Right ventricle myocardium inferior (tissue), 1 donor: ENCODE results near the gene TALDO1. TPM values are rescaled to one million over a fixed set of nuclear protein-coding genes. Genes with fewer than 3 reads are reported as not detected.

Source experiments
- ATAC-seq: fragments of 200-7000 bp; cut with Tn5 transposase; one replicate; pipeline ENCODE4 v1.9.1; 2020; ENCODE audit warnings: mild to moderate bottlenecking, moderate library complexity
- DNase-seq: peaks from one replicate; pipeline ENCODE4 v3.0.0; 2021; ENCODE audit errors: missing footprints
- intact Hi-C: fragments of 100-400 bp; cut with DNase I; formaldehyde crosslinking; loops from one replicate; pipeline ENCODE4 v1.11.0; 2022
- total RNA-seq: library from RNA; stranded (reverse); fragmentation: NEBNext Ultra II Directional; extraction: Animal tissue kit (Norgen Biotek cat#: 25700); gene quantifications from one replicate; pipeline ENCODE4 v1.2.1, GENCODE V29; 2021
- donor health status: DM: no; HTN: yes; CAD: no; lungs with severe emphysema.

TALDO1 gene
- total RNA-seq, 1 donor from 2014 or later: 102 TPM

DNA sequence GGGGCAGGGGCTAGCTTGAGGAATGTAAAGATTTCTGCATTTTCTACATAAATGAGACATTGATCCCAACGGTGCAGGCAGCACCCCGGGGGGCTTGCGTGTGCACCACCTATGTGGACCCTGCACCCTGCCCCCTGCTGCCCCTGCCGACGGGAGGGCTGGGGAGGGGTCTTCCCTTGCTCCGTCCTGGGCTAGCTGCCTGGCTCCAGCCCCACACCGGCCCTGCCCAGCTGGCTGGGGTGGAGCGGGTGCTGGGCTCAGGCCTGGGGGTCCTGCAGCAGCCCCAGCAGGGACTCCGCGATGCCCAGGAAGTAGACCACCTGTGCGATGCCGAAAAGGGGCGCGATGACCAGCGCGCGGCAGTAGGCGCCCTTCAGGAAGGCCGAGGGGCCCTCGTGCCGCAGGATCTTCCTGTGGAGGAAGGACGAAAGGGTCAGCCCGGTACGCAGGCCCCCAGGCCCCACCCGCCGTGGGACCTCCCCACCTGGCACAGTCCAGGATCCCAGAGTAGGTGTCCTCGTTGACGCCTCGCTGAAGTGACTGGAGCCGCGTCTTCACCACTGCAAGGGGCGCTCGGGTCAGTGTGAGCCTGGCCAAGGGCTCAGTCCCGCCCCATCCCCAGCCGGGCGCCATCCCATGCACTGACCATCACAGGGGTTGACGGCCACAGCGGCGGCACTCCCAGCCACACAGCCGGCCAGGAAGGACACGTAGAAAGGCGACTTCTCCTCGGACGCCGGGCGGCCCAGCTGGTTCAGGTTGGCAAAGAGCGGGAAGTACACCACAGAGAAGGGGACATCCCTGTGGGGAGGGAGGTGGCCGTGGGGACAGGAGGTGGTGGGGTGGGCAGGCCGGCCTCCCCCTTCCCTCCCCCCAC, 44.6 kb downstream of the TALDO1 start:
- DNase-seq: peak; percentile 27
- intact Hi-C loops: no loop called here
- ATAC-seq: no peak

DNA sequence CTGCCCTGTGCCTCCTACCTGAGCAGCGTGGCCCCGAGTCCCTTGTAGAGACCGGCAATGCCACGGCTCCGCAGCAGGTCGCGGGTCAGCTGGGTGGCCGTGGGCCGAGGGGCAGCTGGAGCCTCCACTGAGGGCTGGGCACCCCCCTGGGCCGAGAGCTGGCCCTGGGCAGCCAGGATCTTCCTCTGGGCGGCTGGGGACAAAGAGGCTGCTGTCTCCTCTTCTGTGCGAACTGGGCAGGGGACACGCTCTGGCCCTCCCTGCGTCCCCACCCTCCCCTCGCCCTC, 45.2 kb downstream of the TALDO1 start:
- intact Hi-C loops: no loop called here
- no peak for ATAC-seq
- DNase-seq: no peak

DNA sequence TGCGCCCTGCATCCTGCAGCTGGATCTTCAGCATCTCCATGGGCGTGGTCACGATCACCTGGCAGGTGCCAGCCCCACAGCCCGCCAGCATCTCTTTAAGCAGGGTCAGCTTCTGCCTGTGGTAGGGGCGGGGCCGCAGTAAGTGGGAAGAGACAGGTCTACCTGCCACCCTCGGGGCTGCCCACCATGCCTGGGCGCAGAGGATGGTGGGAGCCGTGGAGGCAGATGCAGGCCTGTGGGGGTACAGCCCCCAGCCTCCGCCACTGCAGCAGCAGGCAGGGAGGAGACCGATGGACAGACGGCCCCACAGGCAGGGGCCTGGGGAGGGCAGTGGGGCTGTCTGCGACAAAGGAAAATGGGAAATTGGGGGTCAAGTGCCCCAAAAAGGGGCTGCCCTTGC, 45.6 kb downstream of the TALDO1 start:
- DNase-seq (no peak), ATAC-seq (no peak)
- intact Hi-C loops: no loop called here

DNA sequence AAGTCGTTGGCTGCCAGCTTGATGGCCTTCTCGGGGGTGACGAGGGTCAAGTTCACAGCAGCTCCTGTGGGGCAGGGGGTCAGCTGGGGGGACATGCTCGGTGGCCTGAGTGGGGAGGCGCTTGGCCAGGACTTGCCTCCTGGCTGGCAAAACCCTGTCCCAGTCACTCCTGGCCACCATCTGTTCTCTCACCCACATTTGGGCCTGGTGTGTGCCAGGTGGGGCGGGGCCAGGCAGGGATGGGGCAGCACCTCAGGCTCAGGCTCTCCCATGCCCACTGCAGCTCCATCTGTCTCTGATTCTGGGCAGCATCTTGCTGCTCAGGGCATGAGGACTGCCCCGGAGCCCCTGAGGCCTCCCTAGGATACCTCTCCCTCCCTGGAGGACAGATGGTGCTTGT, 46.3 kb downstream of the TALDO1 start:
- no peak for ATAC-seq
- intact Hi-C loops: no loop called here
- no peak for DNase-seq

DNA sequence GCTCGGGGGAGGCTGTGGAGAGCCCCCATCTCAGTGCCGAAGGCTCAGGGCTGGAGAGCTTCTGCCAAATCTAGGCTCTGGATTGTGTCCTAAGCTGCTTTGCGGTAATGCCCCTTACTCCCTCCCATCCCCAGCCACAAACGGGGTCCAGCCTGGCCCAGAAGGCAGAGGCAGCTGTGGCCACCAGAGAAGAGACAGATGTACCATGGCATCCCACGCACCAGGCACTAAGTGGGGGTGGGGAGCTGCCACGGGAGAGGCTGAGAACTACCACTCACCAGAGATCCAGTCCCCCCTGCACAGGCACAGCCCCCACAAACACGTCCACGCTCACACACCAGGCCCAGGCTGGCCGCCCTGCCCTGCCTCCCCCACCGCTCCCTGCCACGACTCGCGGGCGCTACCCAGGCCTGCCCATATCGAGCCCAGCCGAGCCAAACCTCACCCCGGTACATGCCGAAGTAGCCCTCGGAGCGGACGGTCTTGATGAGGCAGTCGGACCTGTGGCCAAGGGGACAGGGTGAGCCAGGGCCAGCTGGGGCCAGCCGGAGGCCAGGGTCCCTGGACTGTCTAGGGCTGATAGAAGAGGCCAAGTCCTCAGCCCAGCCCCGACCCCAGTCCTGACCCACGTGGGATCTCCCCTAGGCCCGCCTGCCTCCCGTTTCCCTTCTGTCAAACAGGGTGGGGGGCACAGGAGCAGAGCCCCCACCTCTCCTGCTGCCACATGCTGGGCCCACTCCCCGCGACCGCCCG, 46.9 kb downstream of the TALDO1 start:
- ATAC-seq (no peak), DNase-seq (no peak)
- intact Hi-C loops: no loop called here

DNA sequence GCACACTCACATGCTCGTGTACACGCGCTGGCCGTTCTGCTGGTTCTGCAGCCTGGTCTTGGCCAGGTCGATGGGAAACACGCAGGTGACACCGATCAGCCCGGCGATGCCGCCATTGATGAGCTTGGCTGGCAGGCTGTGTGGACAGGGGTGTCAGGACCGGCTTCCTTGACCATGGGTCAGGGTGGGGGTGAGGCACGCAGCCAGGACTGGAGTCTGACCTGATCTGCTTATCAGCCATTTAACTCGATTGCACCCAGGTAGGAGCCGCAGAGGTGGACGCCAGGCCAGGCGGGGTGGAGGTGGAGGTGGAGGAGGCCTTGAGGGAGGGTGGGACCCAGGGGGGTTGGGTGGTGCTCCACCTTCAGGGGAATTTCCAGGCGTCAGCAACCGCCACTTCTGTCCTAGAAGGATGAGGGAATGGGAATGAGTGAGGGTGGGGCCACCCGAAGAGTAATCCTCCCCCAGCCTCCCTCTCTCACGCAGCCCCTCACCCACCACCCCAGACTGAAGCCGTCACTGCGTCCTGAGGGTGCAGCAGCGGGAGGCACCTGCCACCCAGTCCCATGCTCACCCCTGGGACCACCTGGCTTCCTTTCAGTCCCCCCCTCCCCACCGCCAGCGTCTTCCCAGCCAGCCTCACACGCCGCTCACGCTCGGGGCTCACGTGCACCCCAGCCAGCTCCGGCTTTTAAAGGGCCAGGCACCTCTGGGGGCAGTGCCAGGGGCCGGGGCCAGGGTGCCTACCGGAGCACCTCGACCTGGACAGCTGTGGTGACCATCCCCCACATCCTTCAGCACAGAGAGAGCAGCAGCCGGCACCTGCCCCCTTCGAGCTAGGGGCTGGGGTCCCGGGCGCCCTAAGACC, 47.7 kb downstream of the TALDO1 start:
- DNase-seq (no peak), ATAC-seq (no peak)
- intact Hi-C loops: no loop called here

DNA sequence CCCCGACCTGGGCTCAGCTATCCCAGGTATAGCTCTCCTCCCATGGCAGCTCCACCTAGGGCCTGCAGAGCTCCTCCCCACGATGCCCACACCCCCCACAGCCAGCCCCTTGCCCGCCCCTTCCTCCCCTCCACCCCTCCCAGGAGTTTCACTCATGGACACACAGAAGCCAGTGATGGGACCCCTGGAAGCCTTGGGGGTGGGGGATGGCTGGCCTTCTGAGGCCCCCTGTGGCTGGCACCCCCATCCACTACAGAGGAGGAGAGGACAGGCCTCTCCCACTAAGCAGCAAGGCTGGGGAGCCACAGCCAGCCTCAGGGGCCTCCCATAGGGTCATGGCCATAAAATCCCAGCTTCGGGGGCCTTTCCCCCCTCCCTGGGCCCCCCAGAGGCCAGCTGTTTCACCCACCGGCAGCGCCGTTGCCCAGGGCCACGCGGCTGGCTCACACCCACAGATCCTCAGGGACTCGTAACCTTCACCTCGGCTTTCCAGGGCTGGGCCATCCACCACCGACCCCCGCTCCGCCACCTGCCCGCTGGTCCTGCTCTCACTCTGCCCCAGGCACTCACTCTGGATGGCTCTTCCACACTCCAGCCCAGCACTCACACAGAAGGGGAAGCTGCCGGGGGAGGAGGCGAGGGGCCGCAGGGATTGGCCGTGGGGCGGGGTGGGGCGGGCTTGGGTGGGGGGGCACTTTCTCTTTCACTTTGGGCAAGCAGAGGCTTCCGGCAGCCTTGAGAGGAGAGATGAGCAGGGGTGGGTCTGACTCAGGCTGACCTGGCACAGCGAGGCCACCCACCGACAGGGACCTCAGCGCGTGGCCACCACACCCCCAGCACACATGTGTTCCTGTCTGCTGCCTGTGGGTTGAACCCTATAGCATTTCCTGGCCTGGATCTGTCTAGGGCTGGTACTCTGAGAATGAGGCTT, 48.6 kb downstream of the TALDO1 start:
- DNase-seq (peak; percentile 91), ATAC-seq (peak; percentile 48)
- intact Hi-C loops: no loop called here

DNA sequence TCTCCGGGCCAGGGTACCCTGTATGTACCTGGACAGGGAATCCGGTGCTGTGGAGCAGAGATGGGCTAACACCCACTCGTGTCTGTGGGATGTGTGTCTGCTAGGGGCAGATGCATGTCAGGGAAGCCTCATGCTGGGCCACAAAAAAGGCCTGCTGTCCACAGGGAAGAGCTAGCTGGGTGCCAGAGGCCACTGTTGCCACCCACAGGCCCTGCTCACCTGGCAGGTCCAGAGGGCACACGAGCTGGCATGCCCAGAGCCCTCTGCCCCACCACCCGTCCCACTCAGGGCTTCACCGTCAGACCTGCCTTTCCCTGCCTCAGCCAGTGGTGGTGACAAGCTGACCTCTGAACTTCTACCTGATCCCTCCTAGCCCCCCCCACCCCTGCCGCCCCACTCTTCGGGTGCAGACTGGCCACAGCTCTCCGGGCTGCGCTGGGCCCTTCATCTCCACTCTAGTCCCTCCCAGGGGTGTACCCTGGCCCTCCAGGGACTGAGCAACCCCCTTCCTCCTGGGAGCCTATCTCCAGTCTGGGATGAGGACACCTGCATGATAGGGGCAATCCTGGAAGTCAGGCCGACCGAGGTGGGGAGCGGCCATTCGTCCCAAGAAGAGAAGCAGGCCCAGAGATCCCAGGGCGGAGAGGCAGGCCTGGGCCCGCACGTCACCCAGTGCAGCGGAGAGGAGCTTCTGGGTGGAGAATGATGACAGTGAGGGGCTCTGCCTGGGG, 49.5 kb downstream of the TALDO1 start:
- ATAC-seq: no peak

DNA sequence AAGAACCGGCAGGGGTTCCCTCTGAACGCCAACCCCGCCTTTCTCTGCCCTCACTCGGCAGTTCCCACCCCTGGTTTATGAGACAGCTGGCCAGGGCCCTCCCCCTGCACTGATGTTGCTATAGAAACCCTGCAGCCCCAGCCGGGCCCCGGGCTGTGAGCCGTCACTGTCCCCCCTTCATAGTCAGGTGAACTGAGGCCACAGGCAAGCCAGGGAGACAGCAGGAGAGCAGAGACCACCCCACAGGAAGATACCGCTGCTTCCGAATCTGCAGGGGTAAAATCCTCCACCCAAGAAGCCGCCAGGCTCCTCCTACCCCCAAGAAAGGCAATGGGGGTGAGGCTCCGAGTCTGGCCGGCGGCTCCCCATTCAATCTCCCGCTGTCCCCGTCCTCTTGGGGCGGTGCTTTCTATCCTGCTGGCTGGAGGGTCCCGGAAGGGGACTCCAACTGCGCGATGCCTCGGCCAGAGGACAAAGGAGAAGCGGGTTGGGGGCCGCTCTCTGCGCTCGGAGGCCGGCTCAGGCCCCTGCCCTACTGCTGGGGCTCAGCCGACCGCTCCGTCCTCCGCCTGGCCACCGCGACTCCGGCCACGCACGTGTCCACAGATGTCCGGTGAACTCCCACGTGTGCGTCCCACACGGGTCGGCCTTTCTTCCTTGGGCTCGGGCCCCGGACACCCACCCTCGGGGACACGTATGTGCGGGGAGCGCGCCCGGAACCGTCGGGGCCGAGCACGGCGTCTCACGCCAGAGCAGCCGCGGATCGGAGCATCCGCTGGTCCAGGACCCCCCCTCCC, 50.2 kb downstream of the TALDO1 start:
- intact Hi-C loops: no loop called here
- peak; percentile 50 for ATAC-seq
- DNase-seq: peak; percentile 79

More for the DNA sequence above, 49.5 kb downstream of the TALDO1 start:
- intact Hi-C loops: no loop called here
- DNase-seq: no peak

DNA sequence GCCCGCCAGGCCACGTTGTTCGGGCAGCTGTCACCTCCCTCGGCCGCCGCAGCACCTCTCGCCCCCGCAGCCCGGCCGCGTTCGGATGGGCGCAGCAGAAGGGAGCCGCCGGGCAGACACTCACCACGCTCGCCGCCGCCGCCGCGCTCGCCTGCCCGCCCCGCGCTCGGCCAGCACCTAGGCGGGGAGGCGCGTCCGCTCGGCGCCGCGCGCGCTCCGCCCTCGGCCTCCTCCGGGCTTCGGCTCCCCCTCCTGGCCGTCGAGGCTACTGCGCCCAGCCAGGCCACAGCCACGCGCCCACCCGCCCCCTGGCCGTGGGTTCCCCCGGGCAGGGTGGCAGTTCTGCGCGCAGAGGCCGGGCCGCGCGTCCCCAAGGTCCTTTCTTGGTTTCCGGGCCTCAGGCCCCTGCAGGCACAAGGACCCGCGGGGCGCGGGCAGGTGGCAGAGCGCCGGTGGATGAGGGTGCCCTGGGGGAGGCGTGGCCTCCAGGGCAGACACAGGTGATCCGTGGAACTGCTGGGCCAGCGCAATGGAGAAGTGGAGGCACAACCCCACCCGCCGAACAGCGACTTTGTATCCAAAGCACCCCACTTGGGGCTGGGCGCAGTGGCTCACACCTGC, 50.9 kb downstream of the TALDO1 start, which contains the start of gene SLC25A22:
Gene SLC25A22 (minus strand): TSS at position 189 of the 621 bp plus-strand sequence. CDS start 3,275 bp downstream, outside the sequence.
- DNase-seq (peak; percentile 89), ATAC-seq (peak; percentile 73)
- intact Hi-C loops: no loop called here

DNA sequence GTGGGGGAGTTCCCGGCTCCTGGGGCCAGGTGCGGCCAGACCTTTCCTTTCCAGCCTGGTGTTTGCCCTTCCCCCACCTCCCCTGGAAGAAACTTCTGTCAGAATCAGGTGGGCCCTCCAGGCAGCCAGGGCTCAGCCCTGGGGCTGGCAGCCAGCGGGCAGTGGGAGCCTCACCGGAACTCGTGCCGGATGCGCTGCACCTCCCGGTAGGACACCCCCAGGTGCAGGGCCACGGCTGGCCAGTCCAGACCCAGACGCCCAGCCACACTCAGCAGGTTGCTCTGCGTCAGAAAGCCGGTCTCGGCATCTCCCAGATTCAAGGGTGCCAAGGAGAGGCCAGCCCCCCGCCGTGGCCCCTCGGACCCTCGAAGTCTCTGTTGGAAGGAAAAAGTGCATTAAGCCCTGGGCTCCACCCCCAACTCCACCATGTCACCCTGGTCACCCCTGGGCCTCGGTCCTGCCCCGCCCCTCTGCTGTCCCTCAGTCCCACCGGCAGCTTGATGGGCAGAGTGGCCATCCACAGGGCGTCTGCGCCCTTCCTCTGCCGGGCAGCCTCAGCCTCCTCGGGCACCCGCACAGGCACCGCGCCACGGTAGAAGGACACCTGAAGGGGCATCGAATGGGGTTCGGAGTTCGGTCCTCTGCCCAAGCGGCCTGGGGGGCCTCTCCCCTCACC, 52.5 kb downstream of the TALDO1 start:
- intact Hi-C loops: no loop called here
- no peak for DNase-seq
- ATAC-seq: no peak

DNA sequence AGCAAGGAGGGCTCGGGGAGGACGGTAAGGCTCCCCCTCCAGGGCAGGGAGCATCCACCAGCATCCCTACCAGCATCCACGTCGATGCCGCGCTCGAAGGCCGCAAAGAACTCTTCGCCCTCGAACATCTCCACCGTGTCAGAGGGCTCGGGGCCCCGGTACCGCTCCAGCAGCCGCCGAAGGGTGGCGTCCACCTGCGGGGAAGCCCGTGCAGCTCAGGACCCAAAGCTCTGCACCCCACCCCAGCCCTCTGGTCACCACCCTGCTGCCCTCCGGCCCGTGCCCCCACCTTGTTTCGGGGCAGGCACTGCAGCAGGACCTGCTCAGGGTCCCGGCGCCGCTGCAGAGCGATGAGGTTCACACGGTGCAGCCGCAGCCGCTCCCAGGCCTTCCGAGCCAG, 53.2 kb downstream of the TALDO1 start:
- peak; percentile 50 for DNase-seq
- intact Hi-C loops: no loop called here
- no peak for ATAC-seq

DNA sequence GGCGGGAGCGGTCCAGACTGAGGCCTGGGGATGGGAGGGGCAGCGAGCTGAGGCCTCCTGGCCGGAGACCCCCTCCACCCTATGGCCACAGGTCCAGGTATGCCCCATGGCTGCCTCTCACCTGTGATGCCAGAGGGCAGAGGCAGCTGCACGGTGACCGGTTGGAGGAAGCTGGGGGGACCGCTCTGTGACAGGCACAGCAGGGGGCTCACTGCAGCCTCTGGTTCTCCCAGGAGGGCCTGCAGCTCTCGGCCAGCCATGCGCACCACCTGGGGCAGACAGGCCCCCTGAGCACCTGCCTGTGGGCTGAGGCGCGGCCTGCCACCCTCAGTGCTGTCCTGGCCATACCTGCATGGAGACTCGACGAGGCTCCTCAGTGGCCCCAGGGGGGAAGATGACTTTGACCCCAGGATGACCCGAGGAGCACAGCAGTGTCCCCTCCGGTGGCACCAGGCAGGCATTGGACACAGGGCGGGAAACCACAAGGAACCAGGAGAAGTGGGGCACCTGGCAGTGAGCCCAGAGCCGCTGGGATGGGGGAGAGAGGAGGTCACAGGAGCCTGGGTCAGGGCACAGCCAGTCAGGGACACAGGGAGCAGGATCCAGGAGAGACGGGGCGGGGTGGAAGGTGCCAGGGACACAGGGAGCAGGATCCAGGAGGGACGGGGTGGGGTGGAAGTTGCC, 54.0 kb downstream of the TALDO1 start:
- no peak for DNase-seq
- no peak for ATAC-seq
- intact Hi-C loops: no loop called here

DNA sequence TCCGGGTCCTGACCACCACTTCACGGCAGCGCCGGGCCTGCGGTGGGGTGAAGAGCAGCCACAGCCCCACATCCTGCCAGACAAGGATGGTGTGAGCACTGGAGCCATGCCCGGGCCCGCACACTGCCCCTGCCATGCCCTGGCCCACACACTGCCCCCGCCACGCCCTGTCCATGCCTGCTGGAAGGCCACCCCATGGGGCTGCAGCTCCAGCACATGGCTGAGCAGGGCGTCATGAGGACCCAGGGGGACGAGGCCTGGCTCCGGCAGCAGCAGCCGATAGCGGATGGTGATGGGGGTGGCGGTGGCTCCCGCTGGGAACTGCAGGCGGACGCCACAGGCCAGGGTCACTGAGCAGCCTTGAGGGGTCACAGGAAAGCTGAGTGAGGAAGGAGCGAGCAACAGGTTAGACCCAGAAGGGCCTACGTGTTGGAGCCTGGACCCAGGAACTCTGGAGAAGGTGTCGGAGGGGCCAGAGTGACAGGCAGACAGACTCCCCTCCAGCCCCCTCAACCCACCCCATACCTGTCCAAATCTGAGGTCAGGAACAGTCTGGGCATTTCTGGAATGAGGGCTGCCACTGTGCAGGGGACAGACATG, 54.9 kb downstream of the TALDO1 start:
- ATAC-seq (no peak), DNase-seq (no peak)
- intact Hi-C loops: no loop called here
